OCI-LY3 (cell line): ENCODE results near the gene PEMT.

Experiments
- CTCF ChIP-seq: fragments of 200-600, 300-600 bp; sonication (generic); IDR thresholded peaks from 2 replicates; pipeline ENCODE4 v1.5.1; 2014; ENCODE audit warnings: antibody characterized with exemption, low read length, low read depth
- EZH2phosphoT487 ChIP-seq: fragments of 200-600 bp; shearing (Covaris generic); IDR thresholded peaks from 2 replicates; pipeline ENCODE4 v1.6.1; 2018; ENCODE audit warnings: antibody characterized with exemption, mixed run types, low read depth

GRCh38 chr17:17593222-17593620 is 1.7 kb upstream of the PEMT start:
- no peak for TF ChIP-seq CTCF
- no peak for TF ChIP-seq EZH2phosphoT487
